SU-DHL-6 (cell line): ENCODE measurements around the gene FEN1.

ENCODE experiments used
- H2AFZ ChIP-seq: fragments of 200-600 bp; sonication (generic); 2 replicates; pipeline ENCODE4 v1.6.1; 2014; ENCODE audit warnings: low read depth, mild to moderate bottlenecking, moderate library complexity, mixed read lengths, antibody characterized with exemption, low read length; ENCODE audit not compliant: severe bottlenecking
- H3F3A ChIP-seq: fragments of 200-600 bp; shearing (Covaris generic); 2 replicates; pipeline ENCODE4 v1.6.0; 2016; ENCODE audit warnings: antibody characterized with exemption, mild to moderate bottlenecking; ENCODE audit not compliant: insufficient read depth
- H3K27ac ChIP-seq: fragments of 200-600 bp; sonication (generic); 2 replicates; pipeline ENCODE4 v1.5.1; 2016; ENCODE audit warnings: low read depth, mild to moderate bottlenecking, low read length, moderate library complexity, mixed read lengths
- H3K27me3 ChIP-seq: fragments of 200-600 bp; sonication (generic), shearing (Covaris generic); 2 replicates; pipeline ENCODE4 v1.6.0; 2014; ENCODE audit warnings: mild to moderate bottlenecking, low read length
- H3K36me3 ChIP-seq: fragments of 200-600 bp; sonication (generic); 2 replicates; pipeline ENCODE4 v1.6.1; 2014; ENCODE audit warnings: mild to moderate bottlenecking, low read length, mixed read lengths
- H3K4me2 ChIP-seq: fragments of 300-600, 200-600 bp; shearing (Covaris generic), sonication (generic); 2 replicates; pipeline ENCODE4 v1.6.0; 2014; ENCODE audit warnings: low read length, low read depth, mild to moderate bottlenecking; ENCODE audit not compliant: poor library complexity, severe bottlenecking
- H3K4me3 ChIP-seq: fragments of 200-600 bp; sonication (generic); 2 replicates; pipeline ENCODE4 v1.5.1; 2014; ENCODE audit warnings: antibody characterized with exemption, low read length, mild to moderate bottlenecking, mixed read lengths; ENCODE audit not compliant: insufficient read depth, poor library complexity, severe bottlenecking
- H3K79me2 ChIP-seq: fragments of 200-600 bp; sonication (generic); 2 replicates; pipeline ENCODE4 v1.6.1; 2014; ENCODE audit warnings: mild to moderate bottlenecking, low read length, moderate library complexity; ENCODE audit not compliant: insufficient read depth
- H3K9ac ChIP-seq: fragments of 200-600 bp; sonication (generic); 2 replicates; pipeline ENCODE4 v1.7.0; 2014; ENCODE audit warnings: mild to moderate bottlenecking, low read length
- H3K9me2 ChIP-seq: fragments of 200-600 bp; sonication (generic); replicated peaks from 2 replicates; pipeline ENCODE4 v1.6.1; 2014; ENCODE audit warnings: low read length; ENCODE audit not compliant: insufficient read depth
- H3K9me3 ChIP-seq: fragments of 200-600 bp; sonication (generic); 2 replicates; pipeline ENCODE4 v1.6.1; 2014; ENCODE audit warnings: low read length, mixed read lengths; ENCODE audit not compliant: insufficient read depth
- H4K20me1 ChIP-seq: fragments of 200-600 bp; sonication (generic); 2 replicates; pipeline ENCODE4 v1.6.1; 2014; ENCODE audit warnings: low read depth, mild to moderate bottlenecking, antibody characterized with exemption, low read length, moderate library complexity, mixed read lengths
- CTCF ChIP-seq: fragments of 200-600 bp; sonication (generic); IDR thresholded peaks from one replicate; pipeline ENCODE4 v1.5.1; 2017; ENCODE audit warnings: antibody characterized with exemption, mild to moderate bottlenecking, low read length, moderate library complexity; ENCODE audit not compliant: insufficient read depth, poor library complexity, severe bottlenecking
- EZH2phosphoT487 ChIP-seq: fragments of 200-600 bp; sonication (generic), shearing (Covaris generic); conservative IDR thresholded peaks from 2 replicates; pipeline ENCODE4 v1.6.1; 2018; ENCODE audit warnings: mild to moderate bottlenecking, antibody characterized with exemption, low read length, moderate library complexity, mixed read lengths

FEN1 gene

GRCh38 chr11:61784506-61784805 is 8.3 kb upstream of the FEN1 start:
- no peaks in the 10 kb centered on the region for H3K36me3 ChIP-seq
- no peak overlapping the region for H3K9ac ChIP-seq
- no peaks in the 10 kb centered on the region for H3K79me2 ChIP-seq
- H3F3A ChIP-seq = no peaks in the 10 kb centered on the region
- H3K4me3 ChIP-seq = no peak overlapping the region
- no peaks in the 10 kb centered on the region for H3K9me2 ChIP-seq
- no peak overlapping the region for H3K4me2 ChIP-seq
- no peak overlapping the region for H2AFZ ChIP-seq
- H4K20me1 ChIP-seq = no peaks in the 10 kb centered on the region
- H3K9me3 ChIP-seq = no peaks in the 10 kb centered on the region
- H3K27ac ChIP-seq = no peak overlapping the region
- TF ChIP-seq EZH2phosphoT487 (no peak), CTCF (no peak)
- H3K27me3 ChIP-seq = no peaks in the 10 kb centered on the region

DNA sequence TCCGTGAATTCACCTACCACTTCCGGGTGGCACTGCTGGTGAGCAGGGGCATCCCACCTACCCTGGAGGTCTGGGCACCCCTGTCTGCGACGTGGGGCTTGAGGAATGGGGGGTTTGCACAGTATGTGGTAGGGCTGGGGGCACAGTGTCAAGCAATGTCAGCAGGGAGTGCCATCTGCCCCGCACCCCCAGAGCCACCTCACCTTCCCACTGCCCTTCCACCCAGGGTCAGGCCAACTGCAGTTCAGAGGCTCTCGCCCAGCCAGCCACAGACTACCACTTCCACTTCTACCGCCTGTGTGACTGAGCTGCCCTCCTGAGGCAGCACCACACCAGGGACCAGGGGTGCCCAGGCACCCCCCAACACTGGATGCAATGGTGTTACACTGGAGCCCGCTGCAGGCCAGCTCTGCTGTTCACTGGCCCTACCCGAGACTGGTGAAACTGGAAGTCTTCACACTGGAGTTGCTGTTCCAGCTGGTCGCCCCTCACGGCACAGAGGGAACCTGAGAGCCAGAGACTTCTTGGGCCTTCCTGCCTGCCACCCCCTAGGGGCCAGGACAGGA is 6.8 kb upstream of the FEN1 start:
- TF ChIP-seq CTCF = no peak
- no peaks in the 10 kb centered on the region for H4K20me1 ChIP-seq
- H3F3A ChIP-seq = no peaks in the 10 kb centered on the region
- H3K9me3 ChIP-seq = no peaks in the 10 kb centered on the region
- H3K9ac ChIP-seq = no peak overlapping the region
- no peak overlapping the region for H3K4me2 ChIP-seq
- H3K27ac ChIP-seq = no peak overlapping the region
- H3K36me3 ChIP-seq = no peaks in the 10 kb centered on the region
- H3K9me2 ChIP-seq = no peaks in the 10 kb centered on the region
- H3K79me2 ChIP-seq = 0 out of 2 replicates have a peak, but pooled peaks cover 7% of the 10 kb centered on the region
- H3K27me3 ChIP-seq = no peaks in the 10 kb centered on the region
- H2AFZ ChIP-seq = no peak overlapping the region
- no peak overlapping the region for H3K4me3 ChIP-seq

DNA sequence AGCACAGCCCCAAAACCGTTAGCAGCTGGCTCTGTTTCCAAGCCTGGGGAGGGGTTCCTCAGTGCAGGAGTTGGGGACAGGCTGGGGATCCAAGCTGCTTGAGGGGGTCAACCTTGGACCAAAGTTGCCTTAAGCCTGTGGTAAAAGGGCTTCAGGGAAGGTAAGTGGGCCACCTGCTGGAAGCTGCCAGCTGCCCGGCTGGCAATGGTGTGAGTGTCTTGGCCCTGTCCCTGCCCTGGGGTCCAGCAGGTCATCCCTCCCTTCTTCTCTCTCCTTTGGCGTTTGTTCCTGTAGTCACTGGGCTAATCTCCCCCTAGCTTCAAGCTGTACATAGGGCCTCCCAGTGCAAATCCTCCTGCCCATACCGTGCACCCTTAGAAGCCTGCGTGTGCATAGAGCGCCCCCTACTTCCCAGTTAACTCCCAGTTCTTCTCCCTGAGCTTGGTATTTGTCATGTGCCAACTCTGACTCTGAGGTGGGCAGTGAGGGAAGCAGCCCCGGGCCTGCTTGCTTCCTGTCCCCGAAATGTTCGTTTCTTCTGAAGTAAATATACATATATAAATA is 4.7 kb upstream of the FEN1 start:
- H3K4me3 ChIP-seq = no peak overlapping the region
- TF ChIP-seq EZH2phosphoT487 = no peak
- TF ChIP-seq CTCF = peak; percentile 59
- H3K9me3 ChIP-seq = no peaks in the 10 kb centered on the region
- H3K27ac ChIP-seq = no peak overlapping the region
- no peaks in the 10 kb centered on the region for H4K20me1 ChIP-seq
- no peaks in the 10 kb centered on the region for H3F3A ChIP-seq
- H2AFZ ChIP-seq = no peak overlapping the region
- H3K4me2 ChIP-seq = no peak overlapping the region
- H3K27me3 ChIP-seq = no peaks in the 10 kb centered on the region
- no peaks in the 10 kb centered on the region for H3K9me2 ChIP-seq
- no peaks in the 10 kb centered on the region for H3K36me3 ChIP-seq
- H3K9ac ChIP-seq = no peak overlapping the region
- peaks cover 24% of the 10 kb centered on the region for H3K79me2 ChIP-seq
